Suprapubic skin (tissue), 4 donors: ENCODE data around the gene NSF.
"Not testable (repeated sequence)": the region's sequence is repeated elsewhere in the genome, so short reads cannot be mapped to it uniquely, and the experiment has no call there.

Experiments used
- CTCF ChIP-seq, 2 donors: fragments of 200-600 bp in 1 of 2; fragments of 450-650 bp in 1 of 2; sonication (generic) in 1 of 2; IDR thresholded peaks; one replicate each; pipeline ENCODE4 v1.5.1; 2016 to 2019; ENCODE audit warnings: antibody characterized with exemption in 2 of 2, mild to moderate bottlenecking in 1 of 2, moderate library complexity in 1 of 2
- EP300 ChIP-seq: sonication (generic); formaldehyde crosslinking; IDR thresholded peaks from one replicate; pipeline ENCODE4 v1.6.1; 2017; ENCODE audit warnings: antibody characterized with exemption
- POLR2A ChIP-seq, 2 donors: fragments of 450-650 bp; IDR thresholded peaks; one replicate each; pipeline ENCODE4 v1.6.1; 2017; ENCODE audit warnings: antibody characterized with exemption in 2 of 2, mild to moderate bottlenecking in 2 of 2, moderate library complexity in 2 of 2
- POLR2AphosphoS5 ChIP-seq, 3 donors: sonication (generic); formaldehyde crosslinking; IDR thresholded peaks; one replicate each; pipeline ENCODE4 v1.6.1; 2017; ENCODE audit warnings: antibody characterized with exemption in 3 of 3

- TF ChIP-seq POLR2A (IDR thresholded peaks at IDR 0.05); CTCF (IDR thresholded peaks at IDR 0.05); EP300; POLR2AphosphoS5 (IDR thresholded peaks at IDR 0.05): not testable (repeated sequence)
These were observed 73.1 kb downstream of the NSF start for GRCh38 chr17:46663552-46663951.
